Stimulated activated CD8-positive, alpha-beta memory T cell treated with anti-CD3 and anti-CD28 coated beads, Interleukin-12 subunit alpha, Interleukin-12 subunit beta, amount 100 ng/mL, for 4 hours (primary cell): ENCODE results near the gene WIZ.
"Not testable (repeated sequence)": the region's sequence is repeated elsewhere in the genome, so short reads cannot be mapped to it uniquely, and the experiment has no call there.

Experiments used
- DNase-seq: peaks from one replicate; pipeline ENCODE4 v3.0.0-alpha.2; 2020; ENCODE audit warnings: low read depth

The WIZ gene

GRCh38 chr19:15428956-15429824 lies 20.6 kb downstream of the WIZ start:
- no peak for DNase-seq

DNA sequence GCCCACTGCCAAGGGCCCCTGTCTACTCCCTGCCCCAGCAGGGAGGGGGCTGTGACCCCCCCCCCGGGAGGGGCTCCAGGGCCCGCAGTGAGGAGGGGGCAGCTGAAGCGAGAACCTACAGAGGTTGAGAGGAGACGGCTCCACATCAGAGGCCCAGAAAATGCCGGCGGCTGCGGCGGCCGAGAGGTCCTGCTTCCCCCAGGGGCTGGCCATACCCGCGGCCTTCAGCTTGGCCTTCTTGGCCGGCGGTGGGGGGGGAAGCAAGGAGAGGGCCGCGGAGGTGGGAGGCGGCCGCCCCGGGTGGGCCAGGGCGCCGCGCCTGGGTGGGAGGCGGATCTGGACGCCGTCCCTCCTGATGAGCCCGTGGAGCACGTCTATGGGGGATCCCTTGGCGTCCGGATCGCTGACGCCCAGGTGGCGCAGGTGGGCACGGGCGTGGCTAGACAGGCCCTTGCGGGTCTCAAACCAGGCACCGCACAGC lies 21.7 kb downstream of the WIZ start:
- no peak for DNase-seq

GRCh38 chr19:15427350-15427700 lies 22.4 kb downstream of the WIZ start:
- DNase-seq, result no peak

- DNase-seq, result no peak
These were observed 23.0 kb downstream of the WIZ start for GRCh38 chr19:15426485-15427349.

- no peak for DNase-seq
These were observed 24.3 kb downstream of the WIZ start for GRCh38 chr19:15425321-15425950.

DNA sequence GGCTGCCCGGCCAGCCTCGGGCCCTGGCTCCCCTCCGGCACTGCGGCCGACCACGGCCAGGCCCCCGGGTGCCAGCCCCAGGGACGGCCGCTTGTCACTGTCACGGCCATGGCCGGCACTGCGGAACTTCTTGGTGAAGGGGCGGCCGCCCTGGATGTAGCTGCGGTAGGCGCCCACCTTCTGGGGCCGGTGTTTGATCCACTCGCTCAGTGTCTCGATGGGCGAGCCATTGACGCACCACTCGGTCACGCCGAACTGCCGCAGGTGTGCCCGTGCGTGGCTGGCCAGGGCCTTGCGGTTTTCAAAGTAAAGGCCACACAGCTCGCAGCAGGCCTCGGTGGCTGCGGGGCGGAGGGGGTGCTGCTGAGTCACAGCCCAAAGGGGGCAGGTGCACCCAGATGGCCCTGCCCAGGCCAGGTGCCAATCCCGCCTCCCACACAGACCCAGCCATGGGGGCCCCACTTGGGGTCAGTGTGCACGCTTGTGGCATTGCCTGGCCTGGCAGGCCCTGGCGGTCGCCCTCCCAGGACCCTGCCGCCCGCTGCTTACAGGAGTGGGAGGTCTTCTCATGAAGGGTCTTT lies 25.0 kb downstream of the WIZ start:
- DNase-seq, result no peak

GRCh38 chr19:15424121-15424520 lies 25.6 kb downstream of the WIZ start:
- no peak for DNase-seq

DNA sequence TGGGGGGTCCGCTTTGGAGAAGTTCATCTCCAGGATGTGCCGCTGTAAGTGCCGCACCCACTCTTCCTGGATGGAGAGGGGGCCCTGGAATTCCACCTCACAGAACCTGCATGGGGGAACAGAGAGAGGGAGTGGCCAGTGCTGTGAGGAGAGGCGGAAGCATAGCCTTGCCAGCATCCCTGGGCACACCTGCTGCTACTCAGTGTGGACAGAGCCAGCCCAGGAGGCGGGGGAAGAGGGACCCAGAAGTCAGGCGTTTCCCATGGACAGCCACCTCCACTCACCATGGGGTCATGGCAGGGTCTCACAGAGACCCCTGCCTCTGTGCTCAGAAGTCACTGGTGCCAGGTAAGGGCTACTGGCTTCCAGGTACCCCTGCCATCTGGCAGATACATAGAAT lies 26.6 kb downstream of the WIZ start:
- no peak for DNase-seq

DNA sequence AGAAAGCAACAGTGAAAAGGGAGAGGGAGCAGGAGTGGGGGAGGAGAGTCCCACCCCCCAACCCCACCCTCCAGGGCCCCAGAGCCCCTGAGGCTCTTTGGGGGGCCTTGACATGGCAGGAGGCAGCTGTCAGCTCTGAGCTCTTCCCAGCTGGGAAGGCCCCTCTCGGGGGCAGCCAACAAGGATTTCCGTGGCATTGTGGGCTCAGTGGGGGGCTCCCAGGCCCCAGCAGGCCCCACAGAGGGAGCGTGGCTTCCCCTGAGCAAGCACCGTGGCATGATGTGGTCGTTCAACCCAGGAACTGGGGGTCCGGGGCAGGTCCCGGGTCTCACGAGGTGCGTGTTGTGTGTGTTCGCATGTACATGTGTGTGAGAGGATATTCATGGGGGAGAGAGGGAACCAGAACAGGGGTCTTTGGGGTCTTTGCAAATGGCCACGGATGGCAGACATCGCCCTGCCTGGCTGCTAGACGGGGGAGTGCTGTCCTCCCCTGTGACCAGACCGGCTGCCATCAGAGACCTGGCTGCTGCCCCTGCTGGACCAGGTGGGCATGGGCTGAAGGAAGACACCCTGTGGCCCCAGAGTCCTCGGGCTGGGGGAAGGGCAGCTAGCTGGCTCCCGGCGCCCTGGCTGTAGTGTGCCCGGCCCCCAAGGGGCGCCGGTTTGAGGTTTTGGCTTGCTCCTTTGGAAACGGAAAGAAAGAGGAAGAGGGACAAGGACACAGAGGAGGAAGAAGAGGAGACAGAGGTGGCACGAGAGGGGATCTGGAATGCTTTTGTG lies 27.3 kb downstream of the WIZ start:
- DNase-seq, result no peak

DNA sequence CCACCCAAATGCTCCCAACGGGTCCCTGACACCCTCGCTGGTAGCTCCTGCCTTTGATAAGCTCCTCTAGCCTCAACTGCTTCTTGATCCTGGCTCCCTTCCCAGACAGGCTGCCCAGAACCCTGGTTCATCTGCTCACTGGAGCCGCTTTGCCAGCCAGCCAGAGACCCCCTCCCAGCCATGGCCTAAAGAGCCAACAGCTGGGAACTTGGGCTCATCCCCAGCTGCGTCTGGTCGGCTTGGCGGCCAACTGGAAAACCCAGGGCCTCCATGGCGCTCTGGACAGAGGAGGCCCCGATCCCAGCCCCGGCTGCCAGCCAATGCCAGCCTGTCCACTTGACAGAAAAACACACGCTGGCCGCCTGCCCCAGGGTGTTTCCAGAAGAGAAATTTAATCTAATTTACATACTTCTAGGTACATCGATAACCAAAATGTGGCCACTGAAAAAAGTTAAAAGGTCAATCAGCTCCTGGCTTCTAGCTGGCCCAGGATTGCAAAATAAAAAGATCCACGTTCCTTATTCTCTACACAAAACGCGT lies 28.0 kb downstream of the WIZ start:
- DNase-seq, result no peak

- DNase-seq, result no peak
These were observed 28.5 kb downstream of the WIZ start for GRCh38 chr19:15421136-15421695.

- no peak for DNase-seq
These were observed 30.2 kb downstream of the WIZ start for GRCh38 chr19:15419413-15420025.

DNA sequence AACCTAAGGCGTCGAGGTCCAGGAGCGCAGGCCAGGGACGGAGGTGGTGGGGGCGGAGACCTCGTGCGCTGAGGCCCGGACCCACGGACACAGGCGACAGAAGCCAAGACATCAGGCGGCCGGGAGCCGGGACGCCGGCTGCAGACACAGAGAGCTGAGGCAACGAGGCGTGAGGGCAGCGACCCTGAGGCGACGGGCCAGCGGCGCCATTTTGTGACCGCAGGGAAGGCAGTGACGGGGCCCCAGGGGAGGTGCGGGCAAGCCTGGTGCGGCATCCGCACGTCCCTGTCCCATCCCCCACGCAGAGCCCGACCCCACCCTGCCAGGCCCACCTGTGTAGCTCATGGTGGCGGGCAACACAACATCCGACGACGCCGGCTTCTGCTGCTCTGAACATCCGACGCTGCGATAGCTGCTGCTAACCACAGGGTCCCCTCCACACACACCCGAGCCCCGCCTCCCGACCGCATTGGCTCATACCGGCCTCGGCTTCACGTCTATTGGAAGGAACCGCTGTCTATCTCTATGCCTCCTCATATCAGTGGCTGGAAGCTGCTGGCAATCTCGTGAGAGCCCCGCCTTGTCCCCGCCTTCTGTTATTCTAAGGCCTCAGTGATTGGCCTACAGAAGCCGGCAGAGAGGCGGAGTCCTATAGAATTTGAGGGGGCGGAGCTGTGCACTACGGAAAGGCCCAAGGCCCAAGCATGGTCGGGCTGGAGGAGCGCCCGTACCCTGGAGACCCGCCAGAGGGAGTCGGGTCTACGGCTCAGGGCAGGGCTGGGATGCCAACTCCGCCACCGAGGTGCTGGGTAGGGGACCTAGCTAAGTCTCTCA lies 31.0 kb downstream of the WIZ start, which contains the start of gene AKAP8L:
Gene AKAP8L (minus strand): TSS at position 410 of the 834 bp plus-strand sequence. CDS start 65 bp downstream, at position 345.
- peak; percentile 91 for DNase-seq

DNA sequence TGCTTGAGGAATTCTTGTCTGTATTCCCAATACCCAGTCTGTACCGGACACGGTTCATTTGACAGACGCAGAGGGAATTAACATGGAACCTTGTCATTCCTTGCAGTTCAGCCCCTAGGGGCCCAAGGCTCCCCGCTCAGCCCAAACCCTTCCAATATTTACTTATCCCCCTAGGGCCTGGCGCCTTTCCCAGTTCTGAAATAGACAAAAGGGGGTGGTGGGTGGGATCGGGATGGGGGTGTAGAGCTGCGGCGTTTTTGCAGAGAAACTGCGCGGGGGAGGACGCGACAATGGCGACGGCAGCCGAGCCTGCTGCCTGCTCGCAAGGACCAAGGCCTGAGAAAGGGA lies 31.6 kb downstream of the WIZ start:
- no peak for DNase-seq

DNA sequence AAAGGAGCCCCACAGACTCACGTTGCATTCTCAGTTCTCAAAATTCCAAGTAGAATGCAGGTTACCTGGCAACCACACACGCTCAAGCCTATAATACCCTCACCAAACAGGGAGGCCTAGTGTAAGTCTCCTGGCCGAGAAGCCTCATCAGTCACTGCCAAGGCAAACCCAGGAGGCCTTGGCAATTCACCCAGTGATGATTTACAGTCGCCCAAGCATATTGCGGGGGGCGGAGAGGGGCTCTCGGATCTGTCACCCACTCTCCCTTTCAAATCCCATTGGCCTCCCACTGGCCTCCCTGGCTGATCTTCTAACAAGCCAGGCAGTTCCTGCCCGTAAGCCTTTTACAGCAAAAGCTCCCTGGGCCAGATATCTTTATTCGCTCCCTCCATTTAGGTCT lies 32.1 kb downstream of the WIZ start:
- no peak for DNase-seq

- no peak for DNase-seq
These were observed 36.9 kb downstream of the WIZ start for GRCh38 chr19:15412832-15413231.

- not testable (repeated sequence) for DNase-seq
These were observed 38.4 kb downstream of the WIZ start for GRCh38 chr19:15411351-15411750.

DNA sequence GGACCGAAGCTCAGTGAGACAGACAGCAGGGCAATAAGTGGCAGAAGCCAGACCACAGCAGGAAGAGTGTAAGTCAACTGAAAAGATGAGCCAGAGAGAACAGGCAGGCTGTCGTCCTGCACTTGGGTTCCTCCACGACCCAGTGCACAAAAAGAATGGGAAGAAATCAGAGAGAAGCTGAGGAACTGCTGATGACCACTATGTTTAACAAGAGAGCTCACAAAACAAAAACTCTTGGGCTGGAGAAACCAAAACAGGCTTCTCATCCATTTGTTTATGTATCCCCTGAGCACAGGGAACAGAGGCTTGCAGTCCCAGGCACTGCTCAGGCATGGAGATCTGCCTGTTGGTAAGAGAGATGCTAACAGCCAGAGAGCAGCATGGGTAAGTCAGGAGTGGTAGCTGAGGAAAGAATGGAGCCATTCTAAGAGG lies 45.0 kb downstream of the WIZ start:
- DNase-seq, result no peak

GRCh38 chr19:15404097-15404779 lies 45.5 kb downstream of the WIZ start:
- DNase-seq, result no peak
